Epithelial cell of proximal tubule (primary cell): ENCODE results near the gene NMRAL1. TPM values are rescaled to one million over a fixed set of nuclear protein-coding genes. Genes with fewer than 3 reads are reported as not detected.

Experiments used
- DNase-seq: peaks from one replicate; pipeline ENCODE4 v3.0.0-alpha.2; 2011; ENCODE audit warnings: low read depth
- H3K4me3 ChIP-seq: 2 replicates; pipeline ENCODE4 v1.5.1; 2011; ENCODE audit warnings: low read depth, mild to moderate bottlenecking, low read length
- total RNA-seq: library from RNA; depleted of rRNA; stranded (reverse); fragments of >200 nt; gene quantifications from 2 replicates; pipeline ENCODE4 v1.2.3, GENCODE V29; 2015
- TF ChIP-seq, protein P1 (sequence below): conservative IDR thresholded peaks from 2 replicates; pipeline ENCODE4 v1.5.1; 2012; ENCODE audit warnings: low read depth, mild to moderate bottlenecking, low read length

Gene NMRAL1
- total RNA-seq, 1 donor from 2014 or later, result 177 TPM

DNA sequence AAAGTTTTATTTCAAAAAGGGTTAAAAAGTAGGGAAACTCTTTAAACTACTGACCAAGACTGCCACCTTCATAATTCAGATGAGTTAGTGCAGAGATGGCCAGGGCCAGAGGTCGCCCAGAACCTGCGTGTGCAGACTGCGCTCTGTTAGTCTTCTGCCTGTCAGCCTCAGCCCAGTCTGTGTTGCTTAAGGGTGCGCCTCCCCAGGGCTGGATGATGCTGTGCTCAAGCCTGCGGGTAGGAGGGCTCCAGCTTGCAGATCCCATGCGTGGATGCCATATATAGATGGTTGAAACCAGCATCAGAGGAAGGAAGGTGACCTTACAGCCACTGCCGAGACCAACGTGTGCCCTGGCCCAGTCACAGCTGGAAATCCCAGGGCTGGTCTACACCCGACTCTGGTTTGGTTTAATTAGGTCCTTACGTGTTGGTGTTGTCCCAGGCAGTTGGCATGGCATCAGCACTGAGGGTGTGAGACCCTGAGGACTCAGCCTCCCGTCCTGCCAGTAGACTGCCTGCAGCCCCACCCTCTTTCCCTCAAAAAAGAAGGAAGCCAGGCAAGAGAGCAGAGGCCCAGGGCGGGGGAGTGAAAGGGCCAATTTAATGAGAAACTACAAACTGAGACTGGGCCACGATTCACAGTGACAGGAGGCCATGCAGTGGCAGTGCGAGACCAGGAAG lies 36.5 kb upstream of the NMRAL1 start:
- no peak for DNase-seq
- H3K4me3 ChIP-seq, result no peak overlapping the region
- TF ChIP-seq, protein P1, sequence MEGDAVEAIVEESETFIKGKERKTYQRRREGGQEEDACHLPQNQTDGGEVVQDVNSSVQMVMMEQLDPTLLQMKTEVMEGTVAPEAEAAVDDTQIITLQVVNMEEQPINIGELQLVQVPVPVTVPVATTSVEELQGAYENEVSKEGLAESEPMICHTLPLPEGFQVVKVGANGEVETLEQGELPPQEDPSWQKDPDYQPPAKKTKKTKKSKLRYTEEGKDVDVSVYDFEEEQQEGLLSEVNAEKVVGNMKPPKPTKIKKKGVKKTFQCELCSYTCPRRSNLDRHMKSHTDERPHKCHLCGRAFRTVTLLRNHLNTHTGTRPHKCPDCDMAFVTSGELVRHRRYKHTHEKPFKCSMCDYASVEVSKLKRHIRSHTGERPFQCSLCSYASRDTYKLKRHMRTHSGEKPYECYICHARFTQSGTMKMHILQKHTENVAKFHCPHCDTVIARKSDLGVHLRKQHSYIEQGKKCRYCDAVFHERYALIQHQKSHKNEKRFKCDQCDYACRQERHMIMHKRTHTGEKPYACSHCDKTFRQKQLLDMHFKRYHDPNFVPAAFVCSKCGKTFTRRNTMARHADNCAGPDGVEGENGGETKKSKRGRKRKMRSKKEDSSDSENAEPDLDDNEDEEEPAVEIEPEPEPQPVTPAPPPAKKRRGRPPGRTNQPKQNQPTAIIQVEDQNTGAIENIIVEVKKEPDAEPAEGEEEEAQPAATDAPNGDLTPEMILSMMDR, result no peak

DNA sequence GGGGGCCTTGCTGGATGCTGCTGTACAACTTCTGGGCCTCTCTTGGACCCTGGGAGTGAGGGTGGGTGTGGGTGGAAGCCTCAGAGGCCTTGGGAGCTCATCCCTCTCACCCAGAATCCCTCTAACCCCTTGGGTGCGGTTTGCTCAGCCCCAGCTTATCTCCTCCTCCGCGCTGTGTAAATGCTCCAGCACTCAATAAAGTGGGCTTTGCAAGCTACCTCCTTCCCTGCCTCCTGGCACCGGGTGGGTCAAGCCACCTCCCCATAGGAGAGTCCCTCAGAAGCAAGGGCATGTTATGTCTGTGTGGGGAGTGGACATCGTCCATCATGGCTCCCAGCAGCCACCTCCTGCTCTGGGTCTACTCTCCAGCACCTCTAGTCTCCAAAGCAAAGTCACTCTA lies 35.7 kb upstream of the NMRAL1 start:
- TF ChIP-seq, protein P1, result no peak
- no peak overlapping the region for H3K4me3 ChIP-seq
- DNase-seq, result no peak

DNA sequence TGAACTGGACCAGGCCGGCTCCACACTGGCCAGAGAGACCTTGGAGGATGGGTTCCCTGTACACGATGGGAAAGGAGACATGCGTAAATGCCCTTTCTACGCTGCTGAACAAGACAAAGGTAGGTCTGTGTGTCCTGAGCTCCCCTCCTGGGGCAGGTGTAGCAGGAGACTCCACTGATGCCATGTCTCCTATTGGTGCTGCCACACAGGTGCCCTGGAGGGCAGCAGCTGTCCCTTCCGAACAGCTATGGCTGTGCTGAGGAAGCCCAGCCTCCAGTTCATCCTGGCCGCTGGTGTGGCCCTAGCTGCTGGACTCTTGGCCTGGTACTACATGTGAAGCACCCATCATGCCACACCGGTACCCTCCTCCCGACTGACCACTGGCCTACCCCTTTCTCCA lies 35.0 kb upstream of the NMRAL1 start:
- TF ChIP-seq, protein P1, result no peak
- H3K4me3 ChIP-seq, result no peak overlapping the region
- DNase-seq, result no peak

DNA sequence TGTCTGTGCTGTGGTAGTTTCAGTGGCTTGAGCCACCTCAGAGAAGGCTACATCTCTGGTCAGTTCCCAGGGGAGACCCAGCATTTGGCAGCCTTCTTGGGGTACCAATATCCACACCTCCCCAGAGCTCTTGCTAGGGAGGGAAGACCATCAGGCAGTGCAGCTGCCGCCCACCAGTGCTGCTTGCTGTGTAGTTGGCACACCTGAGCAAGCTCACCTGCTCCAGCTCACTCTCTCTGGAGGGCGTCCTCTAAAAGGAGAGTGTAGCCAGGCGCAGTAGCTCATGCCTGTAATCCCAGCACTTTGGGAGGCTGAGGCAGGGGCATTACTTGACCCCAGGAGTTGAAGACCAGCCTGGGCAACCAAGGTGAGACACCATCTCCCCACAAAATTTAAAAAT lies 34.4 kb upstream of the NMRAL1 start:
- TF ChIP-seq, protein P1, result no peak
- H3K4me3 ChIP-seq, result no peak overlapping the region
- no peak for DNase-seq

DNA sequence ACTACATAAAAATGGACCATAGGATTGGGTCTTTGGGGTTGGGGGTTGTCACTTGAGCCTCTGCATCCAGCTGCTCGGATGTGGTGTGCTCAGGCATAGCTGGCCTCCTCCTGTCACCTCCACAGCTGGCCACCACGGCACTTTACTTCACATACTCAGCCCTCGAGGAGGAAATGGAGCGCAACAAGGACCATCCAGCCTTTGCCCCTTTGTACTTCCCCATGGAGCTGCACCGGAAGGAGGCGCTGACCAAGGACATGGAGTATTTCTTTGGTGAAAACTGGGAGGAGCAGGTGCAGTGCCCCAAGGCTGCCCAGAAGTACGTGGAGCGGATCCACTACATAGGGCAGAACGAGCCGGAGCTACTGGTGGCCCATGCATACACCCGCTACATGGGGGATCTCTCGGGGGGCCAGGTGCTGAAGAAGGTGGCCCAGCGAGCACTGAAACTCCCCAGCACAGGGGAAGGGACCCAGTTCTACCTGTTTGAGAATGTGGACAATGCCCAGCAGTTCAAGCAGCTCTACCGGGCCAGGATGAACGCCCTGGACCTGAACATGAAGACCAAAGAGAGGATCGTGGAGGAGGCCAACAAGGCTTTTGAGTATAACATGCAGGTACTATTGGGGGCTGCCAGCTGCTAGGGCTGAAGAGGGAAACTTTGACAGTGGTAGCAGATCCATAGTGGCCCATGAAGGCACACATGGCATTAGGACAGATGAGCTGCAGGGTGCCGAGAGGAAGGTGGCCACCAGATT lies 33.3 kb upstream of the NMRAL1 start:
- TF ChIP-seq, protein P1, result no peak

DNA sequence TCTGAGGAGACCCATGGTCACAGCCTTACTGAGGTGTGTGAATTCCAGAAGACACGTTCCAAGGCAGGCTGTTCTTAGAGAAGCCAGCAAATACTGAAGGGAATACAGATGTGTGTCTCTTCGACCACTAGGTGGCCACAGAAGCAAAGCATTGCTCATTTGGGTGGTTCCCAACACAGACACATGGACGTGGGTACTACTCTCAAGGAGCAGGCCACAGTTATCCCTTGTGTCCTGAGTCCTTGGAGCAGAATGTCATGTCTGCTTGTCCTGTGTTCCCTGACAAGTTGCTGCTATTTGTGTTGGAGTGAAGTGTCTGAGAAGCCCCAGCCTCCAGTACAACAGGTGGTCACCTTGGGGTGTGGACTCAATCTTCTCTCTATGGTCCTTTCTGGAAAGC lies 32.0 kb upstream of the NMRAL1 start:
- H3K4me3 ChIP-seq, result no peak overlapping the region
- TF ChIP-seq, protein P1, result peak; percentile 90
- DNase-seq, result no peak

More for the DNA sequence above, 33.3 kb upstream of the NMRAL1 start:
- no peak for DNase-seq
- H3K4me3 ChIP-seq, result no peak overlapping the region
